NT2/D1 (cell line): ENCODE results near the gene NELFB.

Source experiments
- SUZ12 ChIP-seq: IDR thresholded peaks from 2 replicates; pipeline ENCODE4 v1.6.1; 2011; ENCODE audit not compliant: insufficient read length, insufficient read depth; ENCODE audit errors: extremely low read depth
- ZNF274 ChIP-seq: IDR thresholded peaks from 2 replicates; pipeline ENCODE4 v1.6.1; 2011; ENCODE audit warnings: mild to moderate bottlenecking, low read depth, low read length

GRCh38 chr9:137216188-137216965 is 38.8 kb upstream of the NELFB start:
- no peak for TF ChIP-seq ZNF274
- TF ChIP-seq SUZ12 = no peak
